Nephron (organoid): ENCODE measurements around the gene C3orf52.

Source experiments
- H3K27ac Mint-ChIP-seq, 3 experiments: 2 replicates each; pipeline ENCODE4 v1.8.0; 2020; ENCODE audit warnings: mixed read lengths in 3 of 3, mild to moderate bottlenecking in 2 of 3, moderate library complexity in 1 of 3
- H3K27me3 Mint-ChIP-seq: 2 replicates; pipeline ENCODE4 v1.8.0; 2021; ENCODE audit warnings: low read depth, mild to moderate bottlenecking, moderate library complexity, mixed read lengths
- H3K36me3 Mint-ChIP-seq: 2 replicates; pipeline ENCODE4 v1.8.0; 2020; ENCODE audit warnings: low read depth, mixed read lengths
- H3K4me1 Mint-ChIP-seq: 2 replicates; pipeline ENCODE4 v1.8.0; 2020; ENCODE audit warnings: mixed read lengths
- H3K4me3 Mint-ChIP-seq, 3 experiments: 2 replicates each; pipeline ENCODE4 v1.8.0; 2020; ENCODE audit warnings: mild to moderate bottlenecking in 3 of 3, mixed read lengths in 3 of 3, moderate library complexity in 2 of 3
- H3K9me3 Mint-ChIP-seq: 2 replicates; pipeline ENCODE4 v1.8.0; 2020; ENCODE audit warnings: mixed read lengths
- CTCF ChIP-seq, 3 experiments: fragments of 200-600 bp; sonication (generic); IDR thresholded peaks; one replicate each; pipeline ENCODE4 v1.5.0; 2021; ENCODE audit warnings: antibody characterized with exemption in 3 of 3; ENCODE audit not compliant: unreplicated experiment in 3 of 3

C3orf52 gene

DNA sequence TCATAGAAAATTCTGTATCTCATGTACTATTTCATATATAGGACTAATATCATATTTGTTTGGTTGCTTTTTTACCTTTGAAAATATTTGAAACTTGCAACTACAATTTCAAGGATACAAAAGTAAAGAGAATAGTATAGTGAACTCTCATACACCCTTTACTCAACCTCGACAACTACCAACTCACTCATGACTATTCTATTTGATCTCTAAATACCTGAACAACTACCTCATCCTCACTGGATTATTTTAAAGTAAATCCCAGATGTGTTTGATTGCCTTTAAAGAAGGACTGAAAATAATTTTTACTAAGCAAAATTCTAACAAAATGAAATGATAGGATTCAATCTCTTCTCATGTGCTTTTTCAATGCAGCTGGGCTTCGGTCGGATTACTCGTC is 39.6 kb upstream of the C3orf52 start:
- no peaks in the 10 kb centered on the region for H3K36me3 Mint-ChIP-seq
- no peaks in the 10 kb centered on the region for H3K9me3 Mint-ChIP-seq
- H3K27me3 Mint-ChIP-seq = no peaks in the 10 kb centered on the region
- no peak for TF ChIP-seq CTCF (IDR thresholded peaks at IDR 0.05; ENCODE audit: unreplicated experiment in 3 of 3)
- H3K4me1 Mint-ChIP-seq = no peaks in the 10 kb centered on the region
- H3K4me3 Mint-ChIP-seq = no peak overlapping the region
- no peak overlapping the region for H3K27ac Mint-ChIP-seq

DNA sequence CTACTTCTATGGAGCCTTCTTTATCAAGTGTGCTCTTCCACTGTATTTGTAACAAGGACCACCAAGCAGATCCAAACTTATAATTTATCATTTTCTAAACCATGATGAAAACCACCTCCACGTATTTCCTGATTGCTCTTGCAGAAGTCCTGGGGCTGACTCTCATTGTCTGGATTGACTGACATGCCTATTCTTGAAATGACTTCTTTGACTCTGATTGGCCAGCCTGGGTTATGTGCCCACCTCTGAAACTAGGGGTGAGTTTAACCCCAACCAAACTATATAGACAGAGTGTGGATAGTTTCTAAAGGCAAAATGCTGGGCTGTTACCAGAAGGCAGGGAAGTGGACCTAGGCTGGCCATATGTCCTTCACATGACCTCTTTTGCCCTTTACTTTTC is 38.9 kb upstream of the C3orf52 start:
- TF ChIP-seq CTCF (IDR thresholded peaks at IDR 0.05; ENCODE audit: unreplicated experiment in 3 of 3) = no peak
- Mint-ChIP-seq H3K27ac (no peak overlapping the region), H3K36me3 (no peaks in the 10 kb centered on the region), H3K27me3 (no peaks in the 10 kb centered on the region), H3K4me3 (no peak overlapping the region), H3K9me3 (no peaks in the 10 kb centered on the region), H3K4me1 (no peaks in the 10 kb centered on the region)

DNA sequence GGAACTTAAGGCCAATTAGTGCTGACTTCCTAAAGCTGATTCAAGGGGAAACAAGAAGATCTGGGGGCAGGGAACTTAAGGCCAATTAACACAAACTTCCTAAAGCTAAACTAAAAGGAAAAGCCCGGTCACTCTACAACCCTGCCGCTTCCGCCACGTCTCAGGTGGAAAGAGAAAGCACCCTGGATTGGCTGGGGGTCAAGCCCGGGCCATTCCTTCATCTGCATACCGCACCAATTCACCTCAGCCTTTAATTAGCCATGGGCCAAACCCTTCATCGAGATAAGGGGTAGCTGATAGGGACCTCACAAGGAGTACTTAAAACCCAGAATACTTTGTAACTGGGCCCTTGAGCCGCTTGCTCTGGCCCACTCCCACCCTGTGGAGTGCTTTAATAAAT is 37.3 kb upstream of the C3orf52 start:
- Mint-ChIP-seq H3K4me1 (no peaks in the 10 kb centered on the region), H3K36me3 (no peaks in the 10 kb centered on the region)

DNA sequence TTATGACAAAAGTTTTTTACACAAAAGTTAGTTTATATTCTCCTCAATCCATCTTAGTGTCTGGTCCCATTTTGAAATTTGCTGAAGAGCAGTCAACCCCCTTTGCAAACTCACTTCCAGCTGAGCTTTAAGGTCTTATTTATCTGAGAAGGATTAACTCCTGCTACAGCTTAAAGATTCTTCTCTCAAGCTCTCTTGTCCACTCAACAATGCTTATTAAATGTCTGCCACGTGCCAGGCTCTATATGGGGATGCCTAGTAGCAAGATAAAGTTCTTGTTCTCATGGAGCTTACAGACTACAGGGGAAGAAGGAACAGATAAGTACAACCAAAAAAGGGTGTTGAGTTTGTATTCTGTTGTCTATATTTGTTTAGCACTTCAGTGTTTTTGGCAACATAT is 33.0 kb upstream of the C3orf52 start:
- no peak overlapping the region for H3K27ac Mint-ChIP-seq
- H3K36me3 Mint-ChIP-seq = no peaks in the 10 kb centered on the region
- TF ChIP-seq CTCF (IDR thresholded peaks at IDR 0.05; ENCODE audit: unreplicated experiment in 3 of 3) = no peak
- no peaks in the 10 kb centered on the region for H3K9me3 Mint-ChIP-seq
- H3K4me3 Mint-ChIP-seq = no peak overlapping the region
- no peaks in the 10 kb centered on the region for H3K27me3 Mint-ChIP-seq
- no peaks in the 10 kb centered on the region for H3K4me1 Mint-ChIP-seq

More for the DNA sequence above, 37.3 kb upstream of the C3orf52 start:
- TF ChIP-seq CTCF (IDR thresholded peaks at IDR 0.05; ENCODE audit: unreplicated experiment in 3 of 3) = no peak
- Mint-ChIP-seq H3K27me3 (no peaks in the 10 kb centered on the region), H3K4me3 (no peak overlapping the region), H3K27ac (no peak overlapping the region), H3K9me3 (no peaks in the 10 kb centered on the region)

- TF ChIP-seq CTCF (IDR thresholded peaks at IDR 0.05; ENCODE audit: unreplicated experiment in 3 of 3) = no peak
- H3K4me1 Mint-ChIP-seq = no peaks in the 10 kb centered on the region
- H3K36me3 Mint-ChIP-seq = no peaks in the 10 kb centered on the region
- H3K27ac Mint-ChIP-seq = no peak overlapping the region
- H3K27me3 Mint-ChIP-seq = peaks cover 6% of the 10 kb centered on the region
- no peak overlapping the region for H3K4me3 Mint-ChIP-seq
- H3K9me3 Mint-ChIP-seq = no peaks in the 10 kb centered on the region
Observed at GRCh38 chr3:112056451-112056929, 29.7 kb upstream of the C3orf52 start.

DNA sequence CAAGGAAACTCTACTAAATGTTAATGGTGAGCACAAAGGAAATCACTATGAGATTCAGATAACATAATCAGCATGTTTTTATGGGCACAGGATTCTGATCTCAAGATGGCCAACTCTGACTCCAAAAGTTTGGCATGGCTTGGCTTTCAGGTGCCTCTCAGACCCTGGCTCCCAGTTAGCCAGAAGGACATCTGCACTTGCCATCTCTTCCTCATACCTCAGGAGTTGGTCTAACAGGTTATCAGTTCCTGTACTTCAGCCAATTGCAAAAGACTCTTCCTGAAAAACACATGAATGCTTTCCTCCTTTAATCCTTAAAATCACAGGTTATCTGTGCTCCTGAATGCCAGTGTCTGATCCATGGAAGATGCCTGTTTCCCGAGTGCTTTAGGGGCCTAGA is 26.7 kb upstream of the C3orf52 start:
- Mint-ChIP-seq H3K36me3 (no peaks in the 10 kb centered on the region), H3K27me3 (peaks cover 6% of the 10 kb centered on the region), H3K9me3 (no peaks in the 10 kb centered on the region), H3K4me1 (no peaks in the 10 kb centered on the region), H3K27ac (no peak overlapping the region), H3K4me3 (no peak overlapping the region)
- no peak for TF ChIP-seq CTCF (IDR thresholded peaks at IDR 0.05; ENCODE audit: unreplicated experiment in 3 of 3)
